Panc1 (cell line): ENCODE results near the gene GALNT14. TPM values are rescaled to one million over a fixed set of nuclear protein-coding genes. Genes with fewer than 3 reads are reported as not detected.

ENCODE experiments used
- ATAC-seq: fragments of 200-7000 bp; cut with Tn5 transposase; 2 replicates; pipeline ENCODE4 v1.9.1; 2020; ENCODE audit warnings: mild to moderate bottlenecking, moderate library complexity
- BruUV-seq: library from RNA; stranded (reverse); fragments of 400-500 nt; replicated peaks from 2 replicates; lab custom pipeline; 2021; lab: Mats Ljungman, UMichigan
- CTCF ChIA-PET: fragments of 300-600 bp; sonication (Branson Sonifier 250); formaldehyde crosslinking; loops from one replicate; lab custom pipeline; 2022; ENCODE audit warnings: antibody characterized with exemption; lab: Charles Lee
- POLR2A ChIA-PET: fragments of 300-600 bp; sonication (Branson Sonifier 250); formaldehyde crosslinking; loops from one replicate; lab custom pipeline; 2022; ENCODE audit warnings: antibody characterized with exemption; lab: Charles Lee
- DNase-seq: peaks from one replicate; pipeline ENCODE4 v3.0.0-alpha.2; 2010; ENCODE audit warnings: low read depth, low spot score
- H3K27ac ChIP-seq: 2 replicates; pipeline ENCODE4 v1.5.1; 2011; ENCODE audit warnings: mild to moderate bottlenecking, low read length, inconsistent platforms
- H3K27me3 ChIP-seq: fragments of 200-500 bp; sonication (Bioruptor generic); 2 replicates; pipeline ENCODE4 v1.6.0; 2014; ENCODE audit warnings: low read length, inconsistent platforms; ENCODE audit not compliant: control insufficient read depth, insufficient read depth
- H3K36me3 ChIP-seq: fragments of 200-500 bp; sonication (Bioruptor generic); 2 replicates; pipeline ENCODE4 v1.5.1; 2014; ENCODE audit warnings: inconsistent platforms, mild to moderate bottlenecking, low read length, moderate library complexity; ENCODE audit not compliant: control insufficient read depth, insufficient read depth
- H3K4me1 ChIP-seq: 2 replicates; pipeline ENCODE4 v1.5.1; 2011; ENCODE audit warnings: inconsistent platforms, mild to moderate bottlenecking, low read length, moderate library complexity; ENCODE audit not compliant: control insufficient read depth, insufficient read depth
- H3K4me3 ChIP-seq, 2 experiments: 2 replicates each; pipeline ENCODE4 v1.5.1; 2011 to 2012; ENCODE audit warnings: low read depth in 2 of 2, low read length in 2 of 2, mild to moderate bottlenecking in 2 of 2, inconsistent platforms in 1 of 2, moderate library complexity in 1 of 2
- H3K9me3 ChIP-seq: fragments of 200-500 bp; sonication (Bioruptor generic); 2 replicates; pipeline ENCODE4 v1.5.1; 2014; ENCODE audit warnings: low read depth, mild to moderate bottlenecking, inconsistent platforms, low read length, moderate library complexity; ENCODE audit not compliant: control insufficient read depth, insufficient read depth
- POLR2AphosphoS5 ChIP-seq: IDR thresholded peaks from 2 replicates; pipeline ENCODE4 v1.6.1; 2012; ENCODE audit warnings: mild to moderate bottlenecking, low read depth, low read length, moderate library complexity
- SIN3A ChIP-seq: IDR thresholded peaks from 2 replicates; pipeline ENCODE4 v1.6.1; 2012; ENCODE audit warnings: low read depth, mild to moderate bottlenecking, low read length, moderate library complexity, borderline replicate concordance; ENCODE audit not compliant: insufficient read depth
- TCF7L2 ChIP-seq: IDR thresholded peaks from 2 replicates; pipeline ENCODE4 v1.6.1; 2011; ENCODE audit warnings: mild to moderate bottlenecking, low read depth, low read length, inconsistent platforms
- in situ Hi-C: cut with HindIII; loops from 2 replicates; pipeline ENCODE4 v1.10.0; 2016; ENCODE audit warnings: low sequenced_read_pairs, low pct_unique_long_range_greater_than_20kb
- intact Hi-C: fragments of 100-400 bp; cut with micrococcal nuclease; formaldehyde crosslinking; loops from one replicate; pipeline ENCODE4 v1.10.0; 2022; ENCODE audit not compliant: unreplicated experiment
- total RNA-seq: library from RNA; stranded (reverse); gene quantifications from one replicate; pipeline ENCODE4 v1.2.1, GENCODE V29; 2021; ENCODE audit not compliant: unreplicated experiment
- TF ChIP-seq, protein P1 (sequence below), 2 experiments: IDR thresholded peaks; 2 replicates each; pipeline ENCODE4 v1.6.1; 2011 to 2012; ENCODE audit warnings: low read depth in 2 of 2, control low read depth in 1 of 2, low read length in 1 of 2, mild to moderate bottlenecking in 1 of 2, moderate library complexity in 1 of 2; ENCODE audit not compliant: insufficient read depth in 1 of 2
- TF ChIP-seq, protein P2 (sequence below): fragments of 450-650 bp; IDR thresholded peaks from 2 replicates; pipeline ENCODE4 v1.5.1; 2017; ENCODE audit warnings: mild to moderate bottlenecking

Gene GALNT14
- total RNA-seq, 1 experiment from 2014 or later: 0.67 TPM

DNA sequence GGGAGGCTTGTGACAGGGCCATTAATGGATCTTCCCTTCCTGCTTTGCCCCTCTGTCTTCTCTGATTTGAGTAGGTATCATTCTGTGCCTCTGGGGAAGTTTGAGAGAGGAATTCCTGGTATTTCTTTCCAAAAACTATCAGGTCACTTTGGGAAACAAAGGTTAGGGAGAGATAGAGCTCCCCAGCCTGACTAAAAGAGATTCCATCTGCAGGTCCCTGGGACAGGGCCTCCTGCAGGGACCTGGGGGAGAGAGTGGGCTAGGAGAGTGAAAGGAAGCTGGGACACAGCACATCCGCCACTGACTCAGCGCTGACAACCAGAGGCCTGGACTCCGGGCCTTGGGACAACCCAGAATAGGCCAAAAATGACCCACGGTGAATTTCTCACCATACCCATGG lies 6.4 kb downstream of the GALNT14 start:
- H3K27ac ChIP-seq: no peak overlapping the region
- POLR2A ChIA-PET: no interaction called here
- no peak for DNase-seq

DNA sequence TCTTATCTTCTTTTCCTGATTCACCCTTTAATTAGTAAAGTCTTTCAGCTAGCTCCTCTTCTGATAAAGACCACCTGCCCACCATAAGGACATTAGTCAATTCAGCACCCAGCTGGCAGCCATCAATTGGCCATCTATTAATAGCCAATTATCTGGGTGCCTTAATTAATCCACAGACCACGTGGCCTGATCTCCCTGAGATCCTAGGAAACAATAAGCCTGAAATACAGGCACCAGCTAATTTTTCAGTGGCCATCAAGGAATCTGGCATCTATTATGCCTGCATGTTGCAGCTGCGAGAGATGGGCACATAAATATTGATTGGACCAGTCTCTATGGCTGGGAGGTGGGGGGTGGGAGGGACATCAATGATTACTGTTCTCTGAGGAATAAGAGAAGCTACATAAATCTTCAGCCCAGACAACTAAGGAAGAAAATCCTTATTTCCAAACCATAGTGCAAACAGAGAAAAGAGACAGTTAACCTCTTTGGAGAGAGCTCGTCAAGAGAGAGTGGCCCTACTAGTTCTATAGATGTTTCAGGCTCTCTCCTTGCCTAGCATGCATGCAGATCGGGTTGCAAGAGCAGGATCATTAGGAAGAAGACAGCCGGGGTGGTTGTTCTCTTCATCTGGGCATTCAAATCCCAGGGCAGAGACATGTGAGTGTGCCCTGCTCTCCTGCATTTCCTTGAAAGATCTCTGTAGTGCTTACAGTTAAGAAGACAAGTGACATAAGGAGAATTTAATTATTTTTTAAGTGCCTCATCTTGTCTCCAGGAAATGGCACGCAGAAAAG lies 8.7 kb downstream of the GALNT14 start:
- no TSS peak for BruUV-seq
- in situ Hi-C loops: no loop called here
- no peak for ATAC-seq
- Histone ChIP-seq H3K4me1 (no peaks in the 10 kb centered on the region), H3K36me3 (no peaks in the 10 kb centered on the region), H3K27ac (no peak overlapping the region), H3K9me3 (no peaks in the 10 kb centered on the region), H3K27me3 (peaks cover 14% of the 10 kb centered on the region), H3K4me3 (no peak overlapping the region)
- intact Hi-C loops: no loop called here
- ChIA-PET CTCF (no interaction called here), POLR2A (no interaction called here)
- no peak for DNase-seq
- TF ChIP-seq, protein P1, sequence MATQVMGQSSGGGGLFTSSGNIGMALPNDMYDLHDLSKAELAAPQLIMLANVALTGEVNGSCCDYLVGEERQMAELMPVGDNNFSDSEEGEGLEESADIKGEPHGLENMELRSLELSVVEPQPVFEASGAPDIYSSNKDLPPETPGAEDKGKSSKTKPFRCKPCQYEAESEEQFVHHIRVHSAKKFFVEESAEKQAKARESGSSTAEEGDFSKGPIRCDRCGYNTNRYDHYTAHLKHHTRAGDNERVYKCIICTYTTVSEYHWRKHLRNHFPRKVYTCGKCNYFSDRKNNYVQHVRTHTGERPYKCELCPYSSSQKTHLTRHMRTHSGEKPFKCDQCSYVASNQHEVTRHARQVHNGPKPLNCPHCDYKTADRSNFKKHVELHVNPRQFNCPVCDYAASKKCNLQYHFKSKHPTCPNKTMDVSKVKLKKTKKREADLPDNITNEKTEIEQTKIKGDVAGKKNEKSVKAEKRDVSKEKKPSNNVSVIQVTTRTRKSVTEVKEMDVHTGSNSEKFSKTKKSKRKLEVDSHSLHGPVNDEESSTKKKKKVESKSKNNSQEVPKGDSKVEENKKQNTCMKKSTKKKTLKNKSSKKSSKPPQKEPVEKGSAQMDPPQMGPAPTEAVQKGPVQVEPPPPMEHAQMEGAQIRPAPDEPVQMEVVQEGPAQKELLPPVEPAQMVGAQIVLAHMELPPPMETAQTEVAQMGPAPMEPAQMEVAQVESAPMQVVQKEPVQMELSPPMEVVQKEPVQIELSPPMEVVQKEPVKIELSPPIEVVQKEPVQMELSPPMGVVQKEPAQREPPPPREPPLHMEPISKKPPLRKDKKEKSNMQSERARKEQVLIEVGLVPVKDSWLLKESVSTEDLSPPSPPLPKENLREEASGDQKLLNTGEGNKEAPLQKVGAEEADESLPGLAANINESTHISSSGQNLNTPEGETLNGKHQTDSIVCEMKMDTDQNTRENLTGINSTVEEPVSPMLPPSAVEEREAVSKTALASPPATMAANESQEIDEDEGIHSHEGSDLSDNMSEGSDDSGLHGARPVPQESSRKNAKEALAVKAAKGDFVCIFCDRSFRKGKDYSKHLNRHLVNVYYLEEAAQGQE (IDR thresholded peaks at IDR 0.05; ENCODE audit: insufficient read depth in 1 of 2, low read depth in 2 of 2, low read length in 1 of 2): no peak
- TF ChIP-seq SIN3A: no peak
- TF ChIP-seq, protein P2, sequence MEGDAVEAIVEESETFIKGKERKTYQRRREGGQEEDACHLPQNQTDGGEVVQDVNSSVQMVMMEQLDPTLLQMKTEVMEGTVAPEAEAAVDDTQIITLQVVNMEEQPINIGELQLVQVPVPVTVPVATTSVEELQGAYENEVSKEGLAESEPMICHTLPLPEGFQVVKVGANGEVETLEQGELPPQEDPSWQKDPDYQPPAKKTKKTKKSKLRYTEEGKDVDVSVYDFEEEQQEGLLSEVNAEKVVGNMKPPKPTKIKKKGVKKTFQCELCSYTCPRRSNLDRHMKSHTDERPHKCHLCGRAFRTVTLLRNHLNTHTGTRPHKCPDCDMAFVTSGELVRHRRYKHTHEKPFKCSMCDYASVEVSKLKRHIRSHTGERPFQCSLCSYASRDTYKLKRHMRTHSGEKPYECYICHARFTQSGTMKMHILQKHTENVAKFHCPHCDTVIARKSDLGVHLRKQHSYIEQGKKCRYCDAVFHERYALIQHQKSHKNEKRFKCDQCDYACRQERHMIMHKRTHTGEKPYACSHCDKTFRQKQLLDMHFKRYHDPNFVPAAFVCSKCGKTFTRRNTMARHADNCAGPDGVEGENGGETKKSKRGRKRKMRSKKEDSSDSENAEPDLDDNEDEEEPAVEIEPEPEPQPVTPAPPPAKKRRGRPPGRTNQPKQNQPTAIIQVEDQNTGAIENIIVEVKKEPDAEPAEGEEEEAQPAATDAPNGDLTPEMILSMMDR: no peak

More for the DNA sequence above, 6.4 kb downstream of the GALNT14 start:
- intact Hi-C loops: no loop called here
- ATAC-seq: no peak
- TF ChIP-seq TCF7L2: no peak
- no peak for TF ChIP-seq POLR2AphosphoS5
- no peak for TF ChIP-seq SIN3A
- TF ChIP-seq, protein P1 (IDR thresholded peaks at IDR 0.05; ENCODE audit: insufficient read depth in 1 of 2, low read depth in 2 of 2, low read length in 1 of 2): no peak
- TF ChIP-seq, protein P2: no peak
- Histone ChIP-seq H3K27me3 (peaks cover 27% of the 10 kb centered on the region), H3K4me1 (no peaks in the 10 kb centered on the region), H3K36me3 (no peaks in the 10 kb centered on the region), H3K4me3 (no peak overlapping the region), H3K9me3 (no peaks in the 10 kb centered on the region)
- BruUV-seq: no TSS peak
- in situ Hi-C loops: no loop called here
- CTCF ChIA-PET: no interaction called here
